GM19324 (cell line): Measurements from ENCODE around the gene RFXANK.
"Not testable (repeated sequence)": the region's sequence is repeated elsewhere in the genome, so short reads cannot be mapped to it uniquely, and the experiment has no call there.

Source experiments
- ATAC-seq: cut with Tn5 transposase; IDR thresholded peaks from one replicate; pipeline ENCODE4 v1.9.1; 2021; ENCODE audit warnings: mild to moderate bottlenecking, moderate library complexity; ENCODE audit not compliant: unreplicated experiment, low FRiP score

Gene RFXANK

DNA sequence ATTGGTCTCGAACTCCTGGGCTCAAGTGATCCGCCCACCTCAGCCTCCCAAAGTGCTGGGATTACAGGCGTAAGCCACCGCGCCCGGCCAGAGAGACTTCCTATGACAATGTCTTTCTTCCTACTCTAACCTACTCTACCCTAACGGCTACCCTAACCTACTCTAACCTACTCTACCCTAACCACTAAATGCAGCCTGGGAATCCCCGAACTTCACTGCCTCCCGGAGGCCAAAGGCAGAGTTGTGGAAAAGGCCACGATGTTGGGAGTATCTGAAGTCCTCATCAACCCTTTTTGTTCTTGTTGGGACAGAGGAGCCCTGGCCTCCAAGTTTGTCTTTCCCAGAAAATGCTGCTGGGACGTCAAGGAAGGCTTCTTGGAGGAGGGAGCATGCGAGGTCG is 12.1 kb downstream of the RFXANK start:
- ATAC-seq = no peak

DNA sequence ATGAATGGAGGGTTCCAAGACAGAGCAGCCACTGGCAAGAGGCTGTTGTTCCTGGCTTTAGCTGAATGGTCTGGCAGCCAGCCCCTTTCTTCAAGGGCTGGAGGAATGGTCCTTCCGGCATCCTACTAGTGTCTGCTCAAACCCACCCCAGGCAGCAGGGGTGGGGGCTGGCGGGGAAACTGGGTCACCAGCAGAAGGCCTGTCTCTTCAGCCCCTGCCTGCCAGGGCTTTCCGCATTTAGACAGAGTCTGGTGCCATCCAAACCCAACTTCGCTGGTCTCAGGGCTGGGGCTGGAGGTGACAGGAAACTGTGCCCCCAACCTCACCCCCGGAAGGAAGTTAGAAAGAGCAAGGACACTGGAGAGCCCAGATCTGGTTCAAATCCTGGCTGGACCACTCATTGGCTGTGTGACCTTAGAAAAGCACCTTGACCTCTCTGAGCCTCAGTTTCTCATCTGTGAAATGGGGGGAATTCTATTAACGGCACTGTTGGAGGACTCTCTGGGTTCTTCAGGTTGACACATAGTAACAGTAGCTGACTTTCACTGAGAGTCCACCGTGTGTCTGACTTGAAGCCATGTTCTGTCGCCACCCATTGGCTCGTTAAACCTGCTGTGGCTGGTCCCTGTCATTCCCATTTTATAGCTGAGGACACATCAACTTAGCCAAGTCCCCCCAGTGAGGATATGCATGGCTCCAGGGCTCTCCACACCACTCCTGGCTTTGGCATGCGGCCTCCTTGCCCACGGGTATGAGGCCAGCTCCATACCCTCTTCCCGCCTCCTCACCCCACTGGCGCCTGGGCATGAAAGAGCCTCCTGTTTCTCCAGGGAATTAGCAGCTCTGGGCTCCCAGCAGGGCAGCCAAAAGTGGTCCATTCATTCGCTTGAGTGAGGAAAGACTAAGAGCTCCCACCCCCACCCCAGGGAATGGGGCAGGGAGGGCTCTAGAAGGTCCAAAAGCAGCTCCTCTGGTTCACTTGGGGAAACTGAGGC is 13.7 kb downstream of the RFXANK start:
- no peak for ATAC-seq

DNA sequence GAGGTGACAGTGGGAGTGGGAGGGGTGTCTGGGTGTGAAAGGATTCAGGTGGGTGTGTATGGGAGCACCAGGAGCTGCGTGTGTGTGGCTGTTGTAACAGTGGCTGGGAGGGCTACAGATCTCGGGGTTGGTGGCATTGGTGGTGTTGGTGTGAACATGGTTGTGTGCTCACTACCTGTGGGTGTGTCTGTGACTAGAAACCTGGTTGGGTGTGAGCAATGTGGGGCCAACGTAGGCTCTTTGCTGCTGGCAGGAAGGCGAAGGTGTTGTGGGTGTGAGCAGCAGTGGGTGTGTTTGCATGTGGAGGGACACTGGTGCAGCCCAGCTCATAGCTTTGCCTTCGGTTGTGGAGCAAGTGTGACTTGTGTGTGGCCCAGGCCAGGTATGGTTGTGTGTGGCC is 14.9 kb downstream of the RFXANK start:
- ATAC-seq = no peak

DNA sequence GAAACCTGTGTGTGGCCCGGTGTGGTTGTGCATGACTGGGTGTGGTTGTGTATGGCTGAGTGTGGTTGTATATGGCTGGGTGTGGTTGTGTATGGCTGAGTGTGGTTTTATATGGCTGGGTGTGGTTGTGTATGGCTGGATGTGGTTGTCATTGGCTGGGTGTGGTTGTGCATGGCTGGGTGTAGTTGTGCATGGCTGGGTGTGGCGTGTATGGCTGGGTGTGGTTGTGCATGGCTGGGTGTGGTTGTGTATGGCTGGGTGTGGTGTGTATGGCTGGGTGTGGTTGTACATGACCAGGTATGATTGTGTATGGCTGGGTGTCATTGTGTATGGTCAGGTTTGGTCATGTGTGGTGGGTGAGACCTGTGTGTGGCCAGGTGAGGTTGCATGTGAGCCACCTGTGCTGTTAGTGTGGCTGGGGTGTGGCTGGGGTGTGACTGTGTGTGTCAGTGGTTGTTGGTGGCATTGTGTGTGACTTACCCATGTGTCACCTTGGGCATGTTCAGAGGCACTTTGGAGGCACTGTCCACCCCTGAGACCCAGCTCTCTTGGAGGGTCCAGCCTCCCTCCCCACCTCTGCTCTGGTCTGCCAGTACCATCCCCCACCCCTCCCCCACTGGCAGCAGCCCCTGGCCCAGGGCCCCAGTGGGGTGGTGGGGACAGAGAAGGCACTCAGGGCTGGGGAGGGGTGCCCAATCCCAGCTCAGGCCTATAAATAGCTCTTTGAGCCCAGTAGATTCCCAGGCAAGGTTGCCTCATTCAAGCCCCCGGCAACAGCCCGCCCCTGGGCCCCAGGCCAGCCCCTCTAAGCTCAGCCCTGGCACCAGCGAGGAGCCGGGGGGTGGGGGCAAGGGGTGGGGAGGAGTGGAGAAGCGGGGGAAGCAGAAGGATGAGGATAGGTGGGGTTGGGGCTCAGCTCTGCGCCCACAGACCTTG is 15.8 kb downstream of the RFXANK start:
- ATAC-seq = no peak

DNA sequence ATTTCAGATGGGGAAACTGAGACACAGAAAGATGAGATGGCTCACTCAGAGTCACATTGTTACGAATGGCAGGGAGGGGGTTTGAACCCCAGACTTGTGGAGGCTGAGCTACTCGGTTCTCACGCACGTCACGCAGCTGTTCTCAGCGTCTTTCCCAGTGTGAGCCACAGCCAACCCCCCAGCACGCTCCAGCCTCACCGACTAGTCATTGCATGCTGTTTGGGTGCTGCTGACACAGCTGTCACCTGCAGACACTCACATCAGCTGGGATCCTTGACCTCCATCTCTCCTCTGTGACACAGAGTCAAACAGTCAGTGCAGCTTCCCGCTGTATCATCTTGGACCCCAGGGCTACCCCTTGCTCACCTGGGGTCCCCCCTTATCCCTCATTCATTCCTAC is 17.3 kb downstream of the RFXANK start:
- no peak for ATAC-seq

DNA sequence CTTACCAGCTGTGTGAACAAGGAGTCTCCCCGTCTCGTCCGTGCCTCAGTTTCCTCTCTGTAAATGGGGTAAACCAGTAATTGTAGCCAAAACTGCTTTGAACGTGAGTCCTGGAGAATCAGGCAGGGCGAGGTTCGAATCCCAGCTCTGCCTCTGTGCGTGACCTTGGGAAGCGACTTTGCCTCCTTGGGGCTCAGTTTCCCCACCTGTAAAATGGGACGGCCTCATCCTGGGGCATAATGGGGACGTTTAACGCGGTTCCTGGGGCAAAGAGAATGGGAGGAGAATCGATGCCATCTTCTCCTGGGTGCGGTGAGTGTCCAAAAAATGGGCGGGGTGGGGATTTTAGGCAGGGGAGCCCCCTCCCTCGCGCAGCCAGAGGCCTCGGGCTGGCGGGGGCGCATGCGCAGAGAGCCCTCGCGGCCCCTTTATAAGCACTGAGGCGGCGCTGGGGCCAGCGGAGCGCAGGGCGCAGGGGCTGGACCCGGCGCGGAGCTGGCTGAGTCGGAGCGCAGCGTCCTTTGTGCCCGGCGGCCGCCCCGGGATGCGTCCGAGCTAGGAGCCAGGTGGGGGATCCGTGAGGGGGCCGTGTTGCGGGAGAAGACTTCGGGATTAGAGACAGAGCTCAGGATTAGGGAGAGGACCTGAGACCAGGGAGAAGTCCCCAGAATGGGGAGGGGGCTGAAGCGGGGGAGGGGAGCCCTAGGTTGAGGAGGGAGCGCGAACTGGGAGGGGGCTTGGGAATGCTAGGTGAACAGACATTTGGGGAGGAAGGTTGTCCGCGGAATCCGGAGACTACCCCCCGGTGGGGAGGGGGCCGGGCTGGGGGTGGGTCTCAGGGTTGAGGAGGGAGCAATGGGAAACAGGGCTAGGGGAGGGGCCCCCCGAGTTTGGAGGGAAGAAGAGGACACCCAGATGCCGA is 19.7 kb downstream of the RFXANK start, which contains the start of gene NCAN:
TSS of gene NCAN (plus strand) at position 460 of the 922 bp plus-strand sequence. CDS start 4,996 bp downstream, outside the sequence.
- ATAC-seq = no peak

DNA sequence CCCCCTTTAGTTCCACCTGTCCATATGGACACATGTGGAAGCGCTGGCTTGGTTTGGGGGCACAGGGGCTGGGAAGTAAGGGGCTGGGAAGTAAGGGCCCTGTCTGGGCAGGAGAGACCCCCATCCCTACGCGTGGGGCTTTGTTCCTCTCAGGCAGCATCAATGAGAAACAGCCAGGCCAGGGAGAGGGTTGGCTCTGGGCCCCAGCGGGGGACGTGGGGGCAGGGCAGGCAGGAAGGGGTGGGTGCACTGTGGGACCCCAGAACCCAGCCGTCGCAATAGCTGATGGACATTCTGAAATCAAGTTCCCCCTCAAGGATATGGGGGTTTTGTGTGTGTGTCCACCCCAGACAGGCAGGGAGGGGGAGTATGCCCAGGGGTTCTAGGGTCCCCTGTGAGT is 20.9 kb downstream of the RFXANK start:
- ATAC-seq = no peak

DNA sequence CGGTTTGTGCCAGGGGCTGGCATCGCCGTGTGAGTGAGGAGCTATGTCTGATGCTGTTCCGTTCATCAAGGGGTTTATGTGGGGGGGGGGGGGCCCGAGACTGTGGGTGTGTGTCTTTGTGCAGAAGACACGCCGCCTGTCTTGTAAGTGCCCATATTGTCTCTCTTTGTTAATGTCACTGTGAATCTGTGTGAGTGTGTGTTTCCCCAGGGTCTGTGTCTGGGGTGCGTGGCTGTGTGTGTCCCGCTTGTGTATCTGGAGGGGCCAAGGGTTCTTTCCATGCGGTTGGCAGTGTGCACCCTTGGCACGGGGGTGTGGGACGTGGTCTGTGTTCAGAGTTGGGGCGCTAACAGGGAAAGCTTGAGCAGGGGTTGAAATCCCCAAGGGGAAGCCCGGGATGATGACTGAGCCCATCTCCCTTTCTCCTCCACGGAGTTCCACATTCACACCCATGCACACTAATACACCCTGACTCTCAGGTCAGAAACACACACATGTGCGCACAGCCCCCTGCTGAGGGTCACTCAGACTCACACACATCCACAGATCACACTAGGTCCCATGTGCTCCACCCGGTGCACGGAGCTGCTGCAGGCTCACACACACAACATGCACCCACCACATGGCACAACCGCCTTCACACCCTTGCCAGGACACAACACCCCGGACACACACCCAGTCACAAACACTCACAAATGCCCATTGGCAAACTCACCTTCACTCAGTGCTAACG is 21.5 kb downstream of the RFXANK start:
- ATAC-seq = no peak

DNA sequence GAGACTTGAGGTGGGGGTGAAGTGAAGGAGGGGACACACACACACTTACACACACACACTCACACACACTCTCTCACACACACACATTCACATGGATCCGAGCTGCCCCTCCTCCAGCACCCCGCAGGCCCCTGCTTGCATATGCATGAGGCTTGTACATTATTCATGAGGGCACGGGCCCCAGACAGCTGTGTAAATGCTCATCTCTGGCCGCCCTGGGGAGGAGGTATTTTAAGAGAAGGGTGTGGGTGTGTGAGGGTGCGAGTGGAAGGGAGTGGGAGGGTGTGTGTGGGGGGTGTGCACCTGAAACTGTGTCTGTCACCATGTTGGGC is 22.1 kb downstream of the RFXANK start:
- ATAC-seq = no peak

DNA sequence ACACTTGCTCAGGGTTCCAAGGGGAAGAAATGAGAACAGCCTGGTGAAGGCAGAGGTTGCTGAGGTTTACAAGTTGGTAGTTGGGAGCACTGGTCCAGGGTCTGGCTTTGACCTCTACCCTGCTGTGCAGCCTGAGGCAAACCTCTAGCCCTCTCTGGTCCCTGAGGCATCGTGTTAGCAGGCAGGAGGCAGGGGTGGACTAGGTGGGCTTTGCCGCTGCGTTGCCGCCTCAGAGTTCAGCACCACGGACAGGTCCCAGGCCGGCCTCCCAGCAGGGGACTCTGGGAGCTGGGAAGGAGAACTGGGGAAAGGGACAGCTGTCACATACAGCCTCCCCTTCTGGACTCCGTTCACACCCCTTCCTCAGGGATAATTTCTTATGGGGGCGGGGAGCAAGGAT is 22.8 kb downstream of the RFXANK start:
- ATAC-seq = no peak

DNA sequence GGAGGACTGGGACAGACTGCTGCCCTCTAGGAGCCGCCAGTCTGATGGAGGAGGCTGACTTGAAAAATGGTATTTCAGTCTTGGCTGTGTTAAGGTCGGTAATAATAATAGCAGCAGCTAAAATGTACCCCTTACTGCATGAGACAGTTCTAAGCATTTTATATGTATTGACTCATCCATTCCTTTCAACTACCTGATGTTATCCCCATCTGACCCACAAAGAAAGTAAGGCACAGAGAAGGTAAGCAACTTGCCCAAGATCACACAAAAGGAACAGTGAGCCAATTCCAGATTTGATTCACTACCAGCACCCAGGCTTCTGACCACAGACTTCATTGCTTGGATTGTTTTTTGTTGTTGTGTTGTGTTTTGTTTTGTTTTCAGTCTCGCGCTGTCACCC is 23.7 kb downstream of the RFXANK start:
- ATAC-seq = no peak

DNA sequence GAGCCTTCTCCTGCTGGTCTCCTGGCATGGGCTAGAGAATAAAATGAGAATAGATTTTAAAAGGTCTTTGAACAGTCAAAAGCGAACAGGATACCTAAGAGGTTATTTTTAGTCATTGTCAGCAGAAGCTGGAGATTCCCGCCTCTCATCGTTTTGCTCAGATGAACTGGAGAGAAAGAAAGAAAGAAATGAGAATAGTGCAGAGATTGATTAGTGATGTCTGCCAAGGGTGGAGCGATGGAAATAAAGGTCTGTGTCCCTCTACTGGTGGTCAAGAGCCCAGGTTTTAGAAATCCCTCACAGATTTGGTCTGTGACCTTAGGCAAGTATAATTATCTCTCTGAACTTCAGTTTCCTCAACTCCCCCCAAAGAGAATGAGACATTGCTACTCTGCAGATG is 25.0 kb downstream of the RFXANK start:
- ATAC-seq = no peak

DNA sequence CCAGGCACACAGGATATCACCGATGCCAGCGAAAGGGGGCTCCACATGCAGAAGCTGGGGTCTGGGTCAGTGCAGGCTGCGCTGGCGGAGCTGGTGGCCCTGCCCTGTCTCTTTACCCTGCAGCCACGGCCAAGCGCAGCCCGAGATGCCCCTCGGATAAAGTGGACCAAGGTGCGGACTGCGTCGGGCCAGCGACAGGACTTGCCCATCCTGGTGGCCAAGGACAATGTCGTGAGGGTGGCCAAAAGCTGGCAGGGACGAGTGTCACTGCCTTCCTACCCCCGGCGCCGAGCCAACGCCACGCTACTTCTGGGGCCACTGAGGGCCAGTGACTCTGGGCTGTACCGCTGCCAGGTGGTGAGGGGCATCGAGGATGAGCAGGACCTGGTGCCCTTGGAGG is 26.9 kb downstream of the RFXANK start:
- no peak for ATAC-seq

DNA sequence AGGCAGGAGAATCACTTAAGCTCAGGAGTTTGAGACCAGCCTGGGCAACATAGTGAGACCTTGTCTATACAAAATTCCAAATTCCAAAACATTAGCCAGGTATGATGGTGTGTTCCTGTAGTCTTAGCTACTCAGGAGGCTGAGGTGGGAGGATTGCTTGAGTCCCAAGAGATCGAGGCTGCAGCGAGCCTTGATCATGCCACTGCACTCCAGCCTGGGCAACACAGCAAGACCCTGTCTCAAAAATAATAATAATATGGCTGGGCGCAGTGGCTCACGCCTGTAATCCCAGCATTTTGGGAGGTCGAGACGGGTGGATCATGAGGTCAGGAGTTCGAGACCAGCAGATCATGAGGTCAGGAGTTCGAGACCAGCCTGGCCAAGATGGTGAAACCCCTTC is 28.9 kb downstream of the RFXANK start:
- ATAC-seq = not testable (repeated sequence)

DNA sequence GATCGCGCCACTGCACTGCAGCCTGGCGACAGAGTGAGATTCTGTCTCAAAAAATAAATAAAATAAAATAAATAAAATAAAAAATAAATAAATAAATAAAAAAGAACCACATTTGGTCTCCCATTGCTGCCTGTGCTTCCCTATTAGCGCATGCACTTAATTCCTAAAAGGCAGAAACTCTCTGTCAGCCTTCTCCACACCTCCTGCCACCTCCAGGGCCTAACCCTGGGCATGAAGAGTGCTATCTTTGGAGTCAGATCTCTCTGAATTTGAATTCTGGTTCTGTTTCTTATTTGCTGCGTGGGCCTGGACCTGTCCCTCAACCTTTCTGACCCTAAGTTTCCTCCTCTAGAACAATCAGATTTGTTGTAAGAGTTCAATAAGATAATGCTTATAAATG is 31.0 kb downstream of the RFXANK start:
- no peak for ATAC-seq

DNA sequence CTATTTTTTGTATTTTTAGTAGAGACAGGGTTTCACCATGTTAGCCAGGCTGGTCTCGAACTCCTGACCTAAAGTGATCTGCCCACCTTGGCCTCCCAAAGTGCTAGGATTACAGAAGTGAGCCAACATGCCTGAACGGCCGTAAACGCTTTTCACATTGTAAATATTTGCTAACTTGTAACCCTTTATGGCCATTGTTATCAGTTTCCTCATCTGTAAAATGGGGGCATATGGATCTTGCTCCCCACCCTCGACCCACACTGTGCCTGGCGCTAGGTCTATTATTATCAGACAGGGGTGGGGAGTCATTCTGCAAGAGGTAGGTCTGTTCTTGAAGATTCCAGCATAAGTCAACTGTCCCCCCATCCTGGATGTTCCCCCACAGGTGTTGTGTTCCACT is 31.6 kb downstream of the RFXANK start:
- ATAC-seq = no peak

DNA sequence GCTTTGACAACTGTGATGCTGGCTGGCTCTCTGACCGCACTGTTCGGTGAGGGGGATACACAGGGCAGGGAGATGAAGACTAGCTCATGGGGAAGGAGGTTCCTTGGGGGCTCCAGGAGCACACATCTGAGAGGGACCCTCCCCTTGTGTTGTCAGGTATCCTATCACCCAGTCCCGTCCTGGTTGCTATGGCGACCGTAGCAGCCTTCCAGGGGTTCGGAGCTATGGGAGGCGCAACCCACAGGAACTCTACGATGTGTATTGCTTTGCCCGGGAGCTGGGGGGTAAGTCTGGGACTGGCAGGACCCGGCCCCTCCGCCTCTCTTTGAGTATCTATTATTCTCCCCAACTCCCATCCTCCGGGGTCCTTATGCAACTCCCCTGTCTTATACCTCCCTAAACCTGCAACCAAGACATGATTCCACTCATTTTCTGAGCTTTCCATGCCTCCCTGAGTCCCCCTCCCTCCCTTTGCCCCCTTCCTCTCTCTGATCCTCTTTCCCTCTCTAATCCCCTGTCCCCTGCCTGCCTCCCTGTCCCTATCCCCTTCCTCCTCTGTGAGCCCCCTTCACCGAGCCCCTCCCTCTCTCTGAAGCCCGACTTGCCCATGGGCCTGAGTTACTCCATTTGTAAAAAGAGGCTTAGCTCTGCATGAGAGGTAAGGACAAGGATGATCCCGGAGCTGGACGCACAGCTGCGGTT is 32.2 kb downstream of the RFXANK start:
- ATAC-seq = no peak

DNA sequence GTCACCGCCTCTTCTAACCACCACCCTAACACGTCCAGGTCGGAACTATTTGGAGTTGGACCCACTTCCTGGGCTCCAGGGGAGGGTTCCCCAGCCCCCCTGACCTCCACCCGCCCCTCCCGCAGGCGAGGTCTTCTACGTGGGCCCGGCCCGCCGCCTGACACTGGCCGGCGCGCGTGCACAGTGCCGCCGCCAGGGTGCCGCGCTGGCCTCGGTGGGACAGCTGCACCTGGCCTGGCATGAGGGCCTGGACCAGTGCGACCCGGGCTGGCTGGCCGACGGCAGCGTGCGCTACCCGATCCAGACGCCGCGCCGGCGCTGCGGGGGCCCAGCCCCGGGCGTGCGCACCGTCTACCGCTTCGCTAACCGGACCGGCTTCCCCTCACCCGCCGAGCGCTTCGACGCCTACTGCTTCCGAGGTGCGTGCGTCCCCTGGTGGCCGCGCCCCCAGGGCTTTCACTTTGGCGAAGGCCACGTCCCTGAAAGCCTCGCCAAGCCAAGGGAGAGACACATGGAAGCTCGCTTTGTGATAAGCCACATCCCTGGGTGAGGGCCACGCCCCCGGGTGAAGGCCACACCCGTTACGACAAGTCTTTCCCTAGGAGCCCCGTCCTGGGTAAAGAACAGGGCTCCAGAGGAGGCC is 32.9 kb downstream of the RFXANK start:
- no peak for ATAC-seq

DNA sequence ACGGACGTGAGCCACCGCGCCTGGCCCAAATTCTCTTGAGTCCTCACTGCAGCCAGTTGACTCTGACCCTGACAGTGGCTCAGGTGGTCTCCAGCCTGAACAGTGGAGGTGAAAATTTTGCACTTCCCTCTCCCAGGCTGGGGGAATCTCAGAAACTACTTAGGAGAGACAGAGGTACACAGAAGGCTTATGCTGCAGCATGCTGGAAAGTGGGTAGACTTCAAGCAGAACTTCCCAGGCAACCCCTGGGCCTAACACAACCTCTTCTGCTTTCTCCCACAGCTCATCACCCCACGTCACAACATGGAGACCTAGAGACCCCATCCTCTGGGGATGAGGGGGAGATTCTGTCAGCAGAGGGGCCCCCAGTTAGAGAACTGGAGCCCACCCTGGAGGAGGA is 34.1 kb downstream of the RFXANK start:
- ATAC-seq = no peak
